Psoas muscle (tissue), 8 donors: ENCODE measurements around the gene CASP10. TPM values are rescaled to one million over a fixed set of nuclear protein-coding genes. Genes with fewer than 3 reads are reported as not detected.

Experiments
- ATAC-seq, 4 donors: fragments of 200-7000 bp; cut with Tn5 transposase; one replicate each; pipeline ENCODE4 v1.9.1; 2020; ENCODE audit warnings: moderate library complexity in 3 of 4, mild to moderate bottlenecking in 2 of 4
- DNase-seq, 2 donors: peaks; one replicate each; pipeline ENCODE4 v3.0.0-alpha.2; 2020
- H3K27ac ChIP-seq: fragments of 200-600 bp; one replicate; pipeline ENCODE4 v1.8.0; 2022
- H3K27me3 ChIP-seq, 3 donors: fragments of 200-600 bp in 1 of 3; one replicate each; pipeline versions ENCODE4 v1.6.1 to v1.8.0; 2013 to 2022; ENCODE audit warnings: low read length in 2 of 3, mild to moderate bottlenecking in 2 of 3, moderate library complexity in 1 of 3; ENCODE audit not compliant: insufficient read depth in 3 of 3
- H3K36me3 ChIP-seq, 2 donors: fragments of 200-600 bp in 1 of 2; one replicate each; pipeline versions ENCODE4 v1.6.1 to v1.8.0; 2013 to 2022; ENCODE audit warnings: low read depth in 1 of 2, mild to moderate bottlenecking in 1 of 2, moderate library complexity in 1 of 2; ENCODE audit not compliant: insufficient read depth in 1 of 2
- H3K4me1 ChIP-seq: fragments of 200-600 bp; one replicate; pipeline ENCODE4 v1.8.0; 2022
- H3K4me3 ChIP-seq: fragments of 200-600 bp; one replicate; pipeline ENCODE4 v1.8.0; 2022; ENCODE audit warnings: mild to moderate bottlenecking
- H3K9me3 ChIP-seq: fragments of 200-600 bp; one replicate; pipeline ENCODE4 v1.8.0; 2022
- CTCF ChIP-seq: fragments of 200-600 bp; IDR thresholded peaks from one replicate; pipeline ENCODE4 v1.8.0; 2022; ENCODE audit warnings: antibody characterized with exemption
- WGBS, 3 donors: extraction: QIAGEN DNeasy Blood & Tissue Kit; methylation state at CpG; one replicate each; pipeline versions ENCODE4 v1.1.6 to v1.1.7; 2013; 5-methylcytosine and 5-hydroxymethylcytosine counted together
- intact Hi-C, 2 donors: fragments of 100-400 bp; cut with DNase I; formaldehyde crosslinking; loops; one replicate each; pipeline versions ENCODE4 v1.11.0 to v1.14.2; 2022
- long read RNA-seq, 2 donors: library from polyadenylated mRNA; unstranded; transcript quantifications; one replicate each; pipeline ENCODE4 v2.0.0, GENCODE V29; 2021
- polyA plus RNA-seq, 3 donors: library from polyadenylated mRNA; stranded (reverse); fragments of 200-250 nt; gene quantifications; one replicate each; pipeline ENCODE4 v1.2.3, GENCODE V29; 2013
- total RNA-seq, 4 donors: library from RNA; stranded (reverse); fragmentation: NEBNext Ultra II Directional in 2 of 4; extraction: Animal tissue kit (Norgen Biotek cat#: 25700) in 2 of 4; gene quantifications; one replicate each; pipeline versions ENCODE4 v1.2.1 to v1.2.4, GENCODE V29; 2021 to 2023
- donor health status: healthy with polysubstance abuse.
- donor health status: DM: no; HTN: no; CAD: no; lungs with moderate emphysema.
- donor health status: Bipolar disorder and iron deficiency.
- donor health status: healthy.
- donor health status: DM: yes; HTN: yes; CAD: no.
- donor health status: DM: no; HTN: no; CAD: no.
- donor health status: DM: no; HTN: no; CAD: no.
- donor health status: DM: yes; HTN: yes; CAD: no.

Gene CASP10
- 1 to 10 TPM; 2.3 to 3.8 (median 2.8) TPM for total RNA-seq
- polyA plus RNA-seq = 1 to 10 TPM in 2 of 3 donors, under 1 TPM in 1; 0.90 to 1.3 (median 1.2) TPM
- long read RNA-seq, donor 1, full-length matches to known transcripts = 1 of 1 reads
- long read RNA-seq, donor 1, partial matches to known transcripts = 0 of 1 reads
- long read RNA-seq, donor 1, other reads (novel, unspliced or antisense) = 0 of 1 reads
- long read RNA-seq, donor 2, partial matches to known transcripts = 0 of 1 reads
- long read RNA-seq, donor 2, other reads (novel, unspliced or antisense) = 1 of 1 reads

GRCh38 chr2:201182650-201183364, at the start of gene CASP10:
TSS of gene CASP10 (plus strand) at chr2:201183141. CDS start at chr2:201185778, 2,637 bp downstream.
- 48 to 59% (median 58%) methylated on average over 11 of the region's 11 CpGs for WGBS, 3 donors
- H3K36me3 ChIP-seq = no peaks in the 10 kb centered on the region
- H3K27me3 ChIP-seq = no peaks in the 10 kb centered on the region
- TF ChIP-seq CTCF = no peak
- DNase-seq (no peak), ATAC-seq (no peak)
- H3K9me3 ChIP-seq = no peaks in the 10 kb centered on the region
- H3K4me3 ChIP-seq = peak within 1 kb of the TSS; percentile 62
- intact Hi-C loops = loop anchor here (5.0 kb wide), 2 partner anchors 49 to 281 kb away; no protein-coding TSS in a partner anchor
- no peaks in the 10 kb centered on the region for H3K4me1 ChIP-seq
- H3K27ac ChIP-seq = peak within 1 kb of the TSS; percentile 50

GRCh38 chr2:201135386-201135785, 47.6 kb upstream of the CASP10 start:
- Histone ChIP-seq H3K27ac (peak overlapping the region; percentile 100), H3K9me3 (no peaks in the 10 kb centered on the region), H3K27me3 (no peaks in the 10 kb centered on the region), H3K4me1 (peaks cover 65% of the 10 kb centered on the region), H3K36me3 (peaks cover 9 to 88% of the 10 kb centered on the region in 2 donors), H3K4me3 (peak overlapping the region; percentile 26)
- no peak for DNase-seq
- TF ChIP-seq CTCF = no peak
- 62 to 64% (median 62%) methylated on average over 4 of the region's 4 CpGs for WGBS, 3 donors
- ATAC-seq = peak in 1 of 4 donors; percentile 12
- intact Hi-C loops = no loop called here

GRCh38 chr2:201136889-201137321, 46.0 kb upstream of the CASP10 start:
- H3K27me3 ChIP-seq = no peaks in the 10 kb centered on the region
- peak overlapping the region; percentile 100 for H3K27ac ChIP-seq
- DNase-seq (peak in 1 of 2 donors; percentile 58), ATAC-seq (peak; percentile 8 to 47 (median 26))
- peaks cover 61% of the 10 kb centered on the region for H3K4me1 ChIP-seq
- intact Hi-C loops = no loop called here
- H3K36me3 ChIP-seq = peaks cover 9 to 100% of the 10 kb centered on the region in 2 donors
- WGBS, 3 donors = 36 to 73% (median 58%) methylated on average over 2 to 3 of the region's 3 CpGs
- no peak for TF ChIP-seq CTCF
- no peaks in the 10 kb centered on the region for H3K9me3 ChIP-seq
- H3K4me3 ChIP-seq = no peak overlapping the region

- no peaks in the 10 kb centered on the region for H3K9me3 ChIP-seq
- no peak overlapping the region for H3K4me3 ChIP-seq
- peaks cover 53% of the 10 kb centered on the region for H3K4me1 ChIP-seq
- peaks cover 9 to 100% of the 10 kb centered on the region in 2 donors for H3K36me3 ChIP-seq
- ATAC-seq (peak; percentile 4 to 37 (median 22)), DNase-seq (no peak)
- intact Hi-C loops = no loop called here
- no peak overlapping the region for H3K27ac ChIP-seq
- WGBS, 3 donors = 92 to 94% (median 94%) methylated on average over 28 of the region's 28 CpGs
- no peak for TF ChIP-seq CTCF
- no peaks in the 10 kb centered on the region for H3K27me3 ChIP-seq
Measured at GRCh38 chr2:201137505-201138400, 45.2 kb upstream of the CASP10 start.
